Measurements from ENCODE around the gene GPSM1. TPM values are rescaled to one million over a fixed set of nuclear protein-coding genes. Genes with fewer than 3 reads are reported as not detected.
A peak's percentile ranks its signal among the peaks of the same experiment; 100 is the strongest.

GPSM1 gene
- total RNA-seq, 2 experiments from 2014 or later, result 10.6 to 11.3 TPM

- Mint-ChIP-seq H3K9me3 (peaks cover 5% of the 10 kb centered on the region), H3K27ac (no peak overlapping the region), H3K4me1 (ENCODE audit: low read depth) (peaks cover 4% of the 10 kb centered on the region), H3K4me3 (no peak overlapping the region), H3K36me3 (no peaks in the 10 kb centered on the region), H3K27me3 (peaks cover 6% of the 10 kb centered on the region)
- POLR2A ChIA-PET, result no interaction called here
- DNase-seq, result no peak
- intact Hi-C loops (cut with micrococcal nuclease), result no loop called here
- CTCF ChIA-PET, result no interaction called here
Observed at GRCh38 chr9:136309806-136310220, 17.5 kb upstream of the GPSM1 start.

GRCh38 chr9:136310273-136311030, 16.9 kb upstream of the GPSM1 start:
- peaks cover 4% of the 10 kb centered on the region for H3K4me1 Mint-ChIP-seq (ENCODE audit: low read depth)
- ChIA-PET CTCF (no interaction called here), POLR2A (no interaction called here)
- no peaks in the 10 kb centered on the region for H3K36me3 Mint-ChIP-seq
- intact Hi-C loops (cut with micrococcal nuclease), result no loop called here
- no peak overlapping the region for H3K27ac Mint-ChIP-seq
- H3K4me3 Mint-ChIP-seq, result no peak overlapping the region
- H3K27me3 Mint-ChIP-seq, result peaks cover 4% of the 10 kb centered on the region
- DNase-seq, result no peak
- H3K9me3 Mint-ChIP-seq, result peaks cover 12% of the 10 kb centered on the region

- intact Hi-C loops (cut with micrococcal nuclease), result no loop called here
- no peak overlapping the region for H3K4me3 Mint-ChIP-seq
Observed at GRCh38 chr9:136311051-136312008, 16.0 kb upstream of the GPSM1 start.

GRCh38 chr9:136312009-136312375, 15.3 kb upstream of the GPSM1 start:
- Mint-ChIP-seq H3K27me3 (no peaks in the 10 kb centered on the region), H3K4me3 (no peak overlapping the region), H3K4me1 (ENCODE audit: low read depth) (no peaks in the 10 kb centered on the region), H3K36me3 (no peaks in the 10 kb centered on the region), H3K27ac (no peak overlapping the region), H3K9me3 (peaks cover 16% of the 10 kb centered on the region)
- DNase-seq, result no peak
- intact Hi-C loops (cut with micrococcal nuclease), result no loop called here
- CTCF ChIA-PET, result no interaction called here
- POLR2A ChIA-PET, result no interaction called here

More at GRCh38 chr9:136311051-136312008, 16.0 kb upstream of the GPSM1 start:
- peak; percentile 27 for DNase-seq
- Mint-ChIP-seq H3K36me3 (no peaks in the 10 kb centered on the region), H3K9me3 (peaks cover 16% of the 10 kb centered on the region), H3K4me1 (ENCODE audit: low read depth) (peaks cover 2% of the 10 kb centered on the region), H3K27me3 (peaks cover 1% of the 10 kb centered on the region), H3K27ac (no peak overlapping the region)
- POLR2A ChIA-PET, result no interaction called here
- CTCF ChIA-PET, result no interaction called here

DNA sequence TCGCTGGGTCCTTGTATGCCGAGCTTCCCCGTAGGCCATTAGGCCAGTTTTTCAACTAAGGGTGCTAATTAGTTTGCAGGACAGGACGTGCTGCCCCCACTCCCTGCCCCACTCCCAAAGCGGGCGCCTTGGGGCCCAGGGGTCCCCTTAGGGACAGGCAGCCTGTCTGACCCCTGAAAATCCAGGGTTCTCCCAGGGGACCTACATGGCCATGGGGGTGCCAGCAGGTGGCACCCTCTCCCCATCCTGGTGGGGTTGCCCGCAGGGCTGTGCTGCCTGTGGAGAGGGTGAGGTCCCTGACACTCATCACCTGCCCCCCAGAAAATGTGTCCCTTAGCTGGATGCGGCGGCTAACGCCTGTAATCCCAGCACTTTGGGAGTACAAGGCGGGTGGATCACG, 14.9 kb upstream of the GPSM1 start:
- CTCF ChIA-PET, result interaction anchor here (0.7 to 2.0 kb wide), 3 partner anchors 51 to 239 kb away, joined by 3 to 10 read pairs (median 6); partner anchors contain the start of gene DNLZ
- no peak overlapping the region for H3K27ac Mint-ChIP-seq
- H3K36me3 Mint-ChIP-seq, result no peaks in the 10 kb centered on the region
- POLR2A ChIA-PET, result no interaction called here
- peak; percentile 60 for DNase-seq
- intact Hi-C loops (cut with micrococcal nuclease), result no loop called here
- no peak overlapping the region for H3K4me3 Mint-ChIP-seq
- no peaks in the 10 kb centered on the region for H3K27me3 Mint-ChIP-seq
- H3K9me3 Mint-ChIP-seq, result peaks cover 16% of the 10 kb centered on the region
- no peaks in the 10 kb centered on the region for H3K4me1 Mint-ChIP-seq (ENCODE audit: low read depth)

- peaks cover 16% of the 10 kb centered on the region for H3K9me3 Mint-ChIP-seq
- no peaks in the 10 kb centered on the region for H3K27me3 Mint-ChIP-seq
- no peak for DNase-seq
- CTCF ChIA-PET, result interaction anchor here (0.6 to 2.0 kb wide), 5 partner anchors 45 to 344 kb away, joined by 3 to 10 read pairs (median 5); partner anchors contain the start of gene DNLZ
- no peaks in the 10 kb centered on the region for H3K4me1 Mint-ChIP-seq (ENCODE audit: low read depth)
- H3K36me3 Mint-ChIP-seq, result no peaks in the 10 kb centered on the region
- intact Hi-C loops (cut with micrococcal nuclease), result no loop called here
- no peak overlapping the region for H3K27ac Mint-ChIP-seq
- no peak overlapping the region for H3K4me3 Mint-ChIP-seq
- POLR2A ChIA-PET, result no interaction called here
Observed at GRCh38 chr9:136313111-136314055, 14.0 kb upstream of the GPSM1 start.

GRCh38 chr9:136314056-136314416, 13.3 kb upstream of the GPSM1 start:
- Mint-ChIP-seq H3K27ac (no peak overlapping the region), H3K4me3 (no peak overlapping the region), H3K4me1 (ENCODE audit: low read depth) (no peaks in the 10 kb centered on the region), H3K36me3 (no peaks in the 10 kb centered on the region), H3K9me3 (peaks cover 16% of the 10 kb centered on the region), H3K27me3 (no peaks in the 10 kb centered on the region)
- DNase-seq, result no peak
- intact Hi-C loops (cut with micrococcal nuclease), result no loop called here
- ChIA-PET CTCF (interaction anchor here (2.0 kb wide), 1 partner anchor 49 kb away, joined by 10 read pairs; the partner anchor contains the start of gene DNLZ), POLR2A (no interaction called here)

- CTCF ChIA-PET, result no interaction called here
- Mint-ChIP-seq H3K9me3 (peaks cover 16% of the 10 kb centered on the region), H3K27ac (no peak overlapping the region), H3K4me3 (no peak overlapping the region), H3K4me1 (ENCODE audit: low read depth) (no peaks in the 10 kb centered on the region), H3K36me3 (no peaks in the 10 kb centered on the region), H3K27me3 (no peaks in the 10 kb centered on the region)
- POLR2A ChIA-PET, result no interaction called here
- intact Hi-C loops (cut with micrococcal nuclease), result no loop called here
- no peak for DNase-seq
Observed at GRCh38 chr9:136314944-136315343, 12.4 kb upstream of the GPSM1 start.

GRCh38 chr9:136316271-136316751, 11.0 kb upstream of the GPSM1 start:
- DNase-seq, result no peak
- no peak overlapping the region for H3K27ac Mint-ChIP-seq

DNA sequence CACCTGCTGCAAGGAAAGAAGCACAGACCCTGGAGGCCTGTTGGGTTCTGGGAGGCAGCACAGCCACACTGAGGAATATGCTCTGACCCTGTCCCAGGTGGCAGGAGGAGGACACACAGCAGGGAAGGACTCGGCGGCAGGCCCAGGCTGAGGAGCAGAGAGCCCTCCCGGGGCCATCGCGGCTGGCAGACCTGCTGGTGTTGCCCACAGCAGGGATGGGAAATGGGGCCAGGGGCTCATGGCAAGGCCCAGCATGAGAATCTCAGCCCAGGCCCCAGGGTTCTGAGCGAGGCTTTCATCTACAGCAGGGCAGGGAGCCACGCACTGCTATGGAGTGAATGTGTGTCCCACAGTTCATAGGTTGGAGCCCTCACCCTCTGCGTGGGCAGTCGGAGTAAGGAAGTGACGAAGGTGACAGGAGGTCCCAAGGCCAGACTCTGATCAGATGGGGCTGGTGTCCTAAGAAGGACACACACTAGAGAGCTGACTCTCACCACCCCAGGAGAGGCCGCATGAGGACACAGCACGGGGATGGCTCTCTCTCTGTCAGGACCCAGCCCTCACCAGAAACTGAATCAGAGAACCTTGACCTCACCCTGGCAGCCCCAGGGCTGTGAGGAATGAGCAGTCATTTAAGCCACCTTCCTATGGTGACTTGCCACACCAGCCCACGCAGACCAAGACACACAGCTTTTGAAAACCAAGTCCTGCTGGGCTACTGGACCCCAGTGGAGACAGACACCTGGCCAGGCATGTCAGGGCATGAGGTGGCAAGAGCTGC, 10.3 kb upstream of the GPSM1 start:
- no peaks in the 10 kb centered on the region for H3K36me3 Mint-ChIP-seq
- POLR2A ChIA-PET, result no interaction called here
- H3K27ac Mint-ChIP-seq, result no peak overlapping the region
- no peak for DNase-seq
- H3K27me3 Mint-ChIP-seq, result no peaks in the 10 kb centered on the region
- intact Hi-C loops (cut with micrococcal nuclease), result no loop called here
- peaks cover 16% of the 10 kb centered on the region for H3K9me3 Mint-ChIP-seq
- H3K4me3 Mint-ChIP-seq, result no peak overlapping the region
- CTCF ChIA-PET, result no interaction called here
- no peaks in the 10 kb centered on the region for H3K4me1 Mint-ChIP-seq (ENCODE audit: low read depth)

More at GRCh38 chr9:136316271-136316751, 11.0 kb upstream of the GPSM1 start:
- no peak overlapping the region for H3K4me3 Mint-ChIP-seq
- H3K4me1 Mint-ChIP-seq (ENCODE audit: low read depth), result no peaks in the 10 kb centered on the region
- no peaks in the 10 kb centered on the region for H3K27me3 Mint-ChIP-seq
- H3K9me3 Mint-ChIP-seq, result peaks cover 16% of the 10 kb centered on the region
- POLR2A ChIA-PET, result no interaction called here
- no peaks in the 10 kb centered on the region for H3K36me3 Mint-ChIP-seq
- intact Hi-C loops (cut with micrococcal nuclease), result no loop called here
- CTCF ChIA-PET, result no interaction called here

DNA sequence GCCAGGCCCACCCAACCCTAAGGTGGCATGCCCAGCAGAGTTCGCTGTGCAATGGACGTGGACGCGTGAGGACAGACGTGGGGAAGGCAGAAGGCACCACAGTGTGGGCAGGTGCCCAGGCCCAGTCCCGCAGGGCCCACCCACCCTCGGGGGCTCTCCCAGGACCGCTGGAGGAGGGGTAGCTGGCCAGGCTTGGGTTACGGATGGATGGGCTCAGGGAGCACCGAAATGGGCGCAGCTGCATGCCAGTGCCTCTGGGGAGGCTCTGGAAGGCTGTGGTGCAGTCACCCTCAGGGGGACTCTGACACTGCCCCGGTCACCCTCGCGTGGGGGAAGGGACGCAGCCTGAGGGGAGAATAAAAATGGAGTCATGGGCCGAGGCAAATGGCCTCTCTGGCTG, 9.6 kb upstream of the GPSM1 start:
- no peaks in the 10 kb centered on the region for H3K36me3 Mint-ChIP-seq
- H3K4me3 Mint-ChIP-seq, result no peak overlapping the region
- peaks cover 16% of the 10 kb centered on the region for H3K9me3 Mint-ChIP-seq
- intact Hi-C loops (cut with micrococcal nuclease), result no loop called here
- no peak overlapping the region for H3K27ac Mint-ChIP-seq
- no peak for DNase-seq
- no peaks in the 10 kb centered on the region for H3K4me1 Mint-ChIP-seq (ENCODE audit: low read depth)
- ChIA-PET CTCF (no interaction called here), POLR2A (no interaction called here)
- no peaks in the 10 kb centered on the region for H3K27me3 Mint-ChIP-seq
